HepG2 (cell line): ENCODE data around the gene VPS26A. TPM values are rescaled to one million over a fixed set of nuclear protein-coding genes. Genes with fewer than 3 reads are reported as not detected.

ENCODE experiments used
- ATAC-seq: fragments of 200-7000 bp; cut with Tn5 transposase; 3 replicates; pipeline ENCODE4 v1.9.1; 2020; ENCODE audit warnings: mild to moderate bottlenecking, moderate library complexity
- BruUV-seq: library from RNA; stranded (reverse); fragments of 400-500 nt; replicated peaks from 2 replicates; lab custom pipeline; 2021; lab: Mats Ljungman, UMichigan
- CTCF ChIA-PET: fragments of 300-600 bp; formaldehyde crosslinking; extraction: SDS; loops from one replicate; lab custom pipeline; 2021; ENCODE audit warnings: low total read pairs, inconsistent platforms, low intra/inter-chr PET ratio; lab: Yijun Ruan, JAX
- POLR2A ChIA-PET: fragments of 350-600 bp; sonication (Branson Sonifier 250); formaldehyde crosslinking; loops from one replicate; lab custom pipeline; 2020; ENCODE audit warnings: antibody characterized with exemption, inconsistent platforms; lab: Yijun Ruan, JAX
- DNase-seq: peaks from one replicate; pipeline ENCODE4 v3.0.0-alpha.2; 2015; ENCODE audit warnings: low spot score
- FAIRE-seq: peaks from 3 replicates; lab custom pipeline; 2011; peaks lifted over from hg19 to GRCh38; lab: Jason Lieb, UNC
- H2AFZ ChIP-seq: one replicate; pipeline ENCODE4 v1.6.1; 2011; ENCODE audit warnings: low read length, inconsistent platforms
- H3K27ac ChIP-seq: fragments of 300-600 bp; 3 replicates; pipeline ENCODE4 v1.8.0; 2011; ENCODE audit warnings: mixed run types, mild to moderate bottlenecking, mixed read lengths, low read length, inconsistent platforms; ENCODE audit not compliant: insufficient read depth; ENCODE audit errors: extremely low read length
- H3K27me3 ChIP-seq, 2 experiments: fragments of 200-600 bp in 1 of 2; 2 replicates in 1 of 2; 3 replicates in 1 of 2; pipeline versions ENCODE4 v1.6.0 to v1.8.0; 2011; ENCODE audit warnings: low read length in 2 of 2, mild to moderate bottlenecking in 2 of 2, moderate library complexity in 2 of 2, inconsistent platforms in 1 of 2; ENCODE audit not compliant: insufficient read depth in 2 of 2, control insufficient read depth in 1 of 2
- H3K36me3 ChIP-seq, 2 experiments: fragments of 200-600 bp in 1 of 2; replicated peaks in 1 of 2; 2 replicates in 1 of 2; 3 replicates in 1 of 2; pipeline versions ENCODE4 v1.5.1 to v1.8.0; 2011; ENCODE audit warnings: low read length in 2 of 2, inconsistent platforms in 1 of 2; ENCODE audit not compliant: insufficient read depth in 2 of 2, control insufficient read depth in 1 of 2
- H3K4me1 ChIP-seq: 2 replicates; pipeline ENCODE4 v1.5.1; 2012; ENCODE audit warnings: low read length, inconsistent platforms; ENCODE audit not compliant: insufficient read depth
- H3K4me2 ChIP-seq: 2 replicates; pipeline ENCODE4 v1.6.0; 2011; ENCODE audit warnings: low read depth, low read length, inconsistent platforms
- H3K4me3 ChIP-seq, 3 experiments: fragments of 200-600 bp in 1 of 3; sonication (generic), shearing (Covaris generic) in 1 of 3; replicated peaks in 1 of 3; 2 replicates each; pipeline ENCODE4 v1.5.1; 2011 to 2016; ENCODE audit warnings: low read length in 3 of 3, inconsistent platforms in 2 of 3, low read depth in 2 of 3, mild to moderate bottlenecking in 2 of 3, control low read depth in 1 of 3, mixed read lengths in 1 of 3; ENCODE audit not compliant: insufficient read depth in 1 of 3
- H3K79me2 ChIP-seq: one replicate; pipeline ENCODE4 v1.6.1; 2011; ENCODE audit warnings: low read length, inconsistent platforms; ENCODE audit not compliant: insufficient read depth
- H3K9ac ChIP-seq: 2 replicates; pipeline ENCODE4 v1.6.0; 2011; ENCODE audit warnings: mild to moderate bottlenecking, low read depth, low read length, inconsistent platforms; ENCODE audit not compliant: insufficient read depth
- H3K9me3 ChIP-seq: 2 replicates; pipeline ENCODE4 v1.5.1; 2012; ENCODE audit warnings: mild to moderate bottlenecking, low read length
- H4K20me1 ChIP-seq: 2 replicates; pipeline ENCODE4 v1.6.0; 2011; ENCODE audit warnings: inconsistent platforms, mild to moderate bottlenecking, low read length, moderate library complexity; ENCODE audit not compliant: insufficient read depth
- REL ChIP-seq: sonication (generic); formaldehyde crosslinking; conservative IDR thresholded peaks from 2 replicates; pipeline ENCODE4 v1.8.0; 2022; ENCODE audit warnings: mild to moderate bottlenecking, missing genetic modification reagents, moderate library complexity
- RFX1 ChIP-seq: fragments of 450-650 bp; IDR thresholded peaks from 2 replicates; pipeline ENCODE4 v1.6.1; 2017
- SMARCC2 ChIP-seq: fragments of 450-650 bp; IDR thresholded peaks from 2 replicates; pipeline ENCODE4 v1.6.1; 2017; ENCODE audit warnings: antibody characterized with exemption, mild to moderate bottlenecking
- SP1 ChIP-seq, 2 experiments: fragments of 450-650 bp in 1 of 2; sonication (generic) in 1 of 2; formaldehyde crosslinking in 1 of 2; IDR thresholded peaks; 2 replicates each; pipeline versions ENCODE4 v1.4.0 to v1.6.1; 2016 to 2020; ENCODE audit warnings: missing genetic modification reagents in 1 of 2
- ZNF337 ChIP-seq: sonication (generic); formaldehyde crosslinking; IDR thresholded peaks from 2 replicates; pipeline ENCODE4 v1.5.1; 2020; ENCODE audit warnings: missing genetic modification reagents, low read depth, mild to moderate bottlenecking, borderline replicate concordance
- ZNF615 ChIP-seq: sonication (generic); formaldehyde crosslinking; IDR thresholded peaks from 2 replicates; pipeline ENCODE4 v1.5.0; 2020; ENCODE audit warnings: mild to moderate bottlenecking, missing genetic modification reagents, borderline replicate concordance
- ZNF75D ChIP-seq: sonication (generic); formaldehyde crosslinking; IDR thresholded peaks from 2 replicates; pipeline ENCODE4 v1.8.1; 2023; ENCODE audit warnings: missing genetic modification reagents, mild to moderate bottlenecking, borderline replicate concordance
- WGBS: methylation state at CpG from one replicate; pipeline ENCODE4 v1.1.6; 2017; ENCODE audit warnings: low lambda C conversion rate; 5-methylcytosine and 5-hydroxymethylcytosine counted together
- in situ Hi-C: cut with HindIII; loops from 2 replicates; pipeline ENCODE4 v1.10.0; 2017; ENCODE audit warnings: low pct_unique_long_range_greater_than_20kb; ENCODE audit not compliant: extremely low pct_ligation_motif_present
- intact Hi-C: fragments of 100-400 bp; cut with micrococcal nuclease; formaldehyde crosslinking; loops from one replicate; pipeline ENCODE4 v1.10.0; 2022; ENCODE audit not compliant: unreplicated experiment
- polyA plus RNA-seq, 8 experiments: library from polyadenylated mRNA; depleted of rRNA in 3 of 8; stranded (reverse) in 7 of 8; unstranded in 1 of 8; fragments of >200 nt; fragmentation: Illumina TruSeq in 4 of 8; extraction: Trizol in 4 of 8; gene quantifications; 2 replicates each; pipeline versions ENCODE4 v1.2.1 to v1.2.3, GENCODE V29; 2011 to 2016; ENCODE audit warnings: low read depth in 4 of 8, missing spikeins in 1 of 8, mixed read lengths in 1 of 8; ENCODE audit not compliant: insufficient read depth in 1 of 8
- total RNA-seq, 5 experiments: library from RNA; depleted of rRNA; stranded (reverse); fragments of >200 nt; fragmentation: Illumina TruSeq; extraction: Trizol; gene quantifications; 2 replicates each; pipeline ENCODE4 v1.2.3, GENCODE V29; 2016; ENCODE audit warnings: low read depth in 1 of 5
- TF ChIP-seq, protein P1 (sequence below): sonication (generic); formaldehyde crosslinking; IDR thresholded peaks from 2 replicates; pipeline ENCODE4 v1.4.0; 2020; ENCODE audit warnings: missing genetic modification reagents, borderline replicate concordance

VPS26A gene
- total and polyA plus RNA-seq, 2 of the 13 experiments (the other 11 are each of a cell fraction or from before 2014, with no cell fraction given), result 12.9 to 32.6 TPM

GRCh38 chr10:69168493-69168892 is 44.5 kb downstream of the VPS26A start:
- Histone ChIP-seq H2AFZ (no peak overlapping the region), H3K36me3 (peaks cover 4 to 29% of the 10 kb centered on the region in 2 experiments), H3K9ac (no peak overlapping the region), H3K79me2 (no peaks in the 10 kb centered on the region), H4K20me1 (no peaks in the 10 kb centered on the region), H3K9me3 (no peaks in the 10 kb centered on the region), H3K4me1 (no peaks in the 10 kb centered on the region)
- CTCF ChIA-PET, result no interaction called here
- ATAC-seq (no peak), DNase-seq (no peak), FAIRE-seq (no peak)
- in situ Hi-C loops, result no loop called here
- BruUV-seq, result no TSS peak
- intact Hi-C loops, result no loop called here
- POLR2A ChIA-PET, result no interaction called here
- TF ChIP-seq, protein P1, sequence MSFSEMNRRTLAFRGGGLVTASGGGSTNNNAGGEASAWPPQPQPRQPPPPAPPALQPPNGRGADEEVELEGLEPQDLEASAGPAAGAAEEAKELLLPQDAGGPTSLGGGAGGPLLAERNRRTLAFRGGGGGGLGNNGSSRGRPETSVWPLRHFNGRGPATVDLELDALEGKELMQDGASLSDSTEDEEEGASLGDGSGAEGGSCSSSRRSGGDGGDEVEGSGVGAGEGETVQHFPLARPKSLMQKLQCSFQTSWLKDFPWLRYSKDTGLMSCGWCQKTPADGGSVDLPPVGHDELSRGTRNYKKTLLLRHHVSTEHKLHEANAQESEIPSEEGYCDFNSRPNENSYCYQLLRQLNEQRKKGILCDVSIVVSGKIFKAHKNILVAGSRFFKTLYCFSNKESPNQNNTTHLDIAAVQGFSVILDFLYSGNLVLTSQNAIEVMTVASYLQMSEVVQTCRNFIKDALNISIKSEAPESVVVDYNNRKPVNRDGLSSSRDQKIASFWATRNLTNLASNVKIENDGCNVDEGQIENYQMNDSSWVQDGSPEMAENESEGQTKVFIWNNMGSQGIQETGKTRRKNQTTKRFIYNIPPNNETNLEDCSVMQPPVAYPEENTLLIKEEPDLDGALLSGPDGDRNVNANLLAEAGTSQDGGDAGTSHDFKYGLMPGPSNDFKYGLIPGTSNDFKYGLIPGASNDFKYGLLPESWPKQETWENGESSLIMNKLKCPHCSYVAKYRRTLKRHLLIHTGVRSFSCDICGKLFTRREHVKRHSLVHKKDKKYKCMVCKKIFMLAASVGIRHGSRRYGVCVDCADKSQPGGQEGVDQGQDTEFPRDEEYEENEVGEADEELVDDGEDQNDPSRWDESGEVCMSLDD, result no peak
- no peak for TF ChIP-seq ZNF337 (CRISPR knock-in tag)
- no peak for TF ChIP-seq SMARCC2
- no peak for TF ChIP-seq SP1 (IDR thresholded peaks at IDR 0.05)
- no peak for TF ChIP-seq SP1 (CRISPR knock-in tag; IDR thresholded peaks at IDR 0.05)
- TF ChIP-seq ZNF615 (CRISPR knock-in tag), result no peak
- TF ChIP-seq REL (CRISPR knock-in tag), result no peak
- TF ChIP-seq ZNF75D (CRISPR knock-in tag), result no peak
- no peak for TF ChIP-seq RFX1
- TF ChIP-seq, all 625 proteins: peak for 0
- WGBS, result 98% methylated on average over 4 of the region's 4 CpGs
- no peak overlapping the region for H3K4me2 ChIP-seq
- H3K27ac ChIP-seq, result no peak overlapping the region
- no peak overlapping the region for H3K4me3 ChIP-seq
- H3K27me3 ChIP-seq, result no peaks in the 10 kb centered on the region
